ENCODE measurements around the gene PRR20G. TPM values are rescaled to one million over a fixed set of nuclear protein-coding genes. Genes with fewer than 3 reads are reported as not detected.

PRR20G gene
- polyA plus RNA-seq, 2 of the 4 experiments (the other 2 are of a cell fraction): not detected

DNA sequence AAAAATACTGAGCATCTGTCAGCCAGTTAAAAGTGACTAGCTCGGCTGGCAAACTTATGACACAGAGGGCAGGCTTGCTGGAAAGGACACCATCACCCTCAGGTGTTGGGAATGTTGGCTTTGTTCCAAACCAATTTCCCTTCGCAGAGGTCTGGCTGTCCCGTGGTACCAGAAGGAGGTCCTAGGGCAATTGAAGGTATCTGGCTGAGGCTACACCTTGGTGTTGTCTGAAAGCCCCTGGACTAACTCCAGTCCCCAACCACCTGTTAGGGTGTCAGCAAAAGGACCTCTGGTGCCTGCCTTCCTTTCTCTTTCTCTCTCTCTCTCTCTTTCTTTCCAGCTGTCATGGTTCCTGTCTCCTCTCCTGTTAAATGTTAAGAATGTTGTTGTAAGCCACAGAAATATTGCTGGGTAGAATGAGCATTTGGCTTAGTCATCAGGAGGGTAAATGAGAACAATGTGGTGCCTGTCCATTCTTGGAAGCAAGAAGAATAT lies 12.5 kb downstream of the PRR20G start:
- DNase-seq (ENCODE audit: low read depth in 1 of 2, low spot score in 1 of 2): no peak
- H3K4me1 ChIP-seq: no peaks in the 10 kb centered on the region
- H3K9me3 ChIP-seq: no peaks in the 10 kb centered on the region
- ChIA-PET CTCF (interaction anchor here (1.2 kb wide), 1 partner anchor 7 kb away, joined by 3 read pairs; no protein-coding TSS in a partner anchor), POLR2A (no interaction called here)
- no peak overlapping the region for H3K27ac ChIP-seq
- FAIRE-seq: no peak
- no peak overlapping the region for H3K4me3 ChIP-seq
- 6% methylated on average over 3 of the region's 3 CpGs for WGBS (ENCODE audit: missing lambda C conversion rate)
- no peak overlapping the region for H3K4me2 ChIP-seq
- TF ChIP-seq CEBPB (IDR thresholded peaks at IDR 0.05) (no peak), SMC3 (IDR thresholded peaks at IDR 0.05) (no peak), NPAS2 (CRISPR knock-in tag; IDR thresholded peaks at IDR 0.05; ENCODE audit: borderline replicate concordance) (no peak), RAD21 (conservative IDR thresholded peaks at IDR 0.05 in 1 of 2, IDR thresholded peaks at IDR 0.05 in 1 of 2) (no peak), ZFP36 (IDR thresholded peaks at IDR 0.05; ENCODE audit: borderline replicate concordance, partially characterized antibody) (no peak), HDAC2 (IDR thresholded peaks at IDR 0.05) (no peak), FOSL2 (IDR thresholded peaks at IDR 0.05) (no peak), FOSL2 (CRISPR knock-in tag; IDR thresholded peaks at IDR 0.05) (no peak), NR3C1 (IDR thresholded peaks at IDR 0.05) (no peak), MAFK (IDR thresholded peaks at IDR 0.05; ENCODE audit: partially characterized antibody) (no peak), POLR2AphosphoS2 (conservative IDR thresholded peaks at IDR 0.05; ENCODE audit: low read length) (no peak), EP300 (IDR thresholded peaks at IDR 0.05) (no peak)
- TF ChIP-seq, protein P1, sequence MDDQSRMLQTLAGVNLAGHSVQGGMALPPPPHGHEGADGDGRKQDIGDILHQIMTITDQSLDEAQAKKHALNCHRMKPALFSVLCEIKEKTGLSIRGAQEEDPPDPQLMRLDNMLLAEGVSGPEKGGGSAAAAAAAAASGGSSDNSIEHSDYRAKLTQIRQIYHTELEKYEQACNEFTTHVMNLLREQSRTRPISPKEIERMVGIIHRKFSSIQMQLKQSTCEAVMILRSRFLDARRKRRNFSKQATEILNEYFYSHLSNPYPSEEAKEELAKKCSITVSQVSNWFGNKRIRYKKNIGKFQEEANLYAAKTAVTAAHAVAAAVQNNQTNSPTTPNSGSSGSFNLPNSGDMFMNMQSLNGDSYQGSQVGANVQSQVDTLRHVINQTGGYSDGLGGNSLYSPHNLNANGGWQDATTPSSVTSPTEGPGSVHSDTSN (IDR thresholded peaks at IDR 0.05): no peak
- TF ChIP-seq, protein P2, sequence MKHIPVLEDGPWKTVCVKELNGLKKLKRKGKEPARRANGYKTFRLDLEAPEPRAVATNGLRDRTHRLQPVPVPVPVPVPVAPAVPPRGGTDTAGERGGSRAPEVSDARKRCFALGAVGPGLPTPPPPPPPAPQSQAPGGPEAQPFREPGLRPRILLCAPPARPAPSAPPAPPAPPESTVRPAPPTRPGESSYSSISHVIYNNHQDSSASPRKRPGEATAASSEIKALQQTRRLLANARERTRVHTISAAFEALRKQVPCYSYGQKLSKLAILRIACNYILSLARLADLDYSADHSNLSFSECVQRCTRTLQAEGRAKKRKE (CRISPR knock-in tag; IDR thresholded peaks at IDR 0.05; ENCODE audit: low read depth): no peak
- no peak for ATAC-seq

DNA sequence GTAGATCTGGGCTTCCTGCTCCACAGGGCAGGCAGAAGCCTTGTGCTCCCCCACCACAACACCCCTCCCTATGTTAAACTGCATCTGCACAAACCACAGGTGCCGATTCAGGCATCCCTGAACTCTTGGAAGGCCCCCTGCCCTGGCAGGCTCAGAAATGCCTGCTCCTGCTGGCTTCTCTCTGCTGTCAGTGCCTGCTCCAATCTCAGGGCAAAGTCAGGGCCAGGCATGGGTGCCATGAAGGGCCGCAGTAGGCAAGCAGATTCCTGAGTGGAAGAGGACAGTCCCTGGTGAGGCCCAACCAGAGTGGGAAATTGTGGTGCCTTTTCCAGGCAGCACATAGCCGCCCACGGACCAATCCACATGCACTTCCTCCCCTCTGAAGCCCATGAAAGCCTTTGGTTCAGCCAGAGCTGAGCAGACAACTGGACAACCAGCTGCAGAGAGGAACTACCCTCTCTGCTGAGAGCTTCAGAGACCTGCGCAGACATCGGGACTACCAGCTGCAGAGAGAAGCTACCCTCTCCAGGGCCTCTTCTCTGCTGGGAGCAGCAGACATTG lies 13.6 kb downstream of the PRR20G start:
- Histone ChIP-seq H3K27ac (no peak overlapping the region), H3K9me3 (no peaks in the 10 kb centered on the region), H3K4me1 (no peaks in the 10 kb centered on the region), H3K4me3 (no peak overlapping the region), H3K4me2 (no peak overlapping the region)
- FAIRE-seq (no peak), ATAC-seq (no peak), DNase-seq (ENCODE audit: low read depth in 1 of 2, low spot score in 1 of 2) (no peak)
- POLR2A ChIA-PET: no interaction called here
- 24% methylated on average over 3 of the region's 6 CpGs for whole genome bisulfite sequencing (ENCODE audit: missing lambda C conversion rate)
- CTCF ChIA-PET: interaction anchor here (1.2 kb wide), 1 partner anchor 8 kb away, joined by 3 read pairs; no protein-coding TSS in a partner anchor
- TF ChIP-seq EP300 (IDR thresholded peaks at IDR 0.05) (no peak), EHF (CRISPR knock-in tag; IDR thresholded peaks at IDR 0.05) (no peak), RAD21 (conservative IDR thresholded peaks at IDR 0.05 in 1 of 2, IDR thresholded peaks at IDR 0.05 in 1 of 2) (no peak), TP53 (CRISPR knock-in tag; IDR thresholded peaks at IDR 0.05) (no peak), HDAC2 (IDR thresholded peaks at IDR 0.05) (no peak), CBX2 (IDR thresholded peaks at IDR 0.05; ENCODE audit: borderline replicate concordance, low read depth) (no peak), HOXA7 (CRISPR knock-in tag; IDR thresholded peaks at IDR 0.05) (no peak), CHD4 (IDR thresholded peaks at IDR 0.05; ENCODE audit: borderline replicate concordance) (no peak), ZNF302 (CRISPR knock-in tag; IDR thresholded peaks at IDR 0.05) (no peak), MAFK (IDR thresholded peaks at IDR 0.05; ENCODE audit: partially characterized antibody) (no peak)
- TF ChIP-seq, protein P3, sequence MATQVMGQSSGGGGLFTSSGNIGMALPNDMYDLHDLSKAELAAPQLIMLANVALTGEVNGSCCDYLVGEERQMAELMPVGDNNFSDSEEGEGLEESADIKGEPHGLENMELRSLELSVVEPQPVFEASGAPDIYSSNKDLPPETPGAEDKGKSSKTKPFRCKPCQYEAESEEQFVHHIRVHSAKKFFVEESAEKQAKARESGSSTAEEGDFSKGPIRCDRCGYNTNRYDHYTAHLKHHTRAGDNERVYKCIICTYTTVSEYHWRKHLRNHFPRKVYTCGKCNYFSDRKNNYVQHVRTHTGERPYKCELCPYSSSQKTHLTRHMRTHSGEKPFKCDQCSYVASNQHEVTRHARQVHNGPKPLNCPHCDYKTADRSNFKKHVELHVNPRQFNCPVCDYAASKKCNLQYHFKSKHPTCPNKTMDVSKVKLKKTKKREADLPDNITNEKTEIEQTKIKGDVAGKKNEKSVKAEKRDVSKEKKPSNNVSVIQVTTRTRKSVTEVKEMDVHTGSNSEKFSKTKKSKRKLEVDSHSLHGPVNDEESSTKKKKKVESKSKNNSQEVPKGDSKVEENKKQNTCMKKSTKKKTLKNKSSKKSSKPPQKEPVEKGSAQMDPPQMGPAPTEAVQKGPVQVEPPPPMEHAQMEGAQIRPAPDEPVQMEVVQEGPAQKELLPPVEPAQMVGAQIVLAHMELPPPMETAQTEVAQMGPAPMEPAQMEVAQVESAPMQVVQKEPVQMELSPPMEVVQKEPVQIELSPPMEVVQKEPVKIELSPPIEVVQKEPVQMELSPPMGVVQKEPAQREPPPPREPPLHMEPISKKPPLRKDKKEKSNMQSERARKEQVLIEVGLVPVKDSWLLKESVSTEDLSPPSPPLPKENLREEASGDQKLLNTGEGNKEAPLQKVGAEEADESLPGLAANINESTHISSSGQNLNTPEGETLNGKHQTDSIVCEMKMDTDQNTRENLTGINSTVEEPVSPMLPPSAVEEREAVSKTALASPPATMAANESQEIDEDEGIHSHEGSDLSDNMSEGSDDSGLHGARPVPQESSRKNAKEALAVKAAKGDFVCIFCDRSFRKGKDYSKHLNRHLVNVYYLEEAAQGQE (IDR thresholded peaks at IDR 0.05): no peak
- TF ChIP-seq, protein P2 (CRISPR knock-in tag; IDR thresholded peaks at IDR 0.05; ENCODE audit: low read depth): no peak
- TF ChIP-seq, protein P4, sequence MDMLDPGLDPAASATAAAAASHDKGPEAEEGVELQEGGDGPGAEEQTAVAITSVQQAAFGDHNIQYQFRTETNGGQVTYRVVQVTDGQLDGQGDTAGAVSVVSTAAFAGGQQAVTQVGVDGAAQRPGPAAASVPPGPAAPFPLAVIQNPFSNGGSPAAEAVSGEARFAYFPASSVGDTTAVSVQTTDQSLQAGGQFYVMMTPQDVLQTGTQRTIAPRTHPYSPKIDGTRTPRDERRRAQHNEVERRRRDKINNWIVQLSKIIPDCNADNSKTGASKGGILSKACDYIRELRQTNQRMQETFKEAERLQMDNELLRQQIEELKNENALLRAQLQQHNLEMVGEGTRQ (IDR thresholded peaks at IDR 0.05): no peak
- TF ChIP-seq, protein P5, sequence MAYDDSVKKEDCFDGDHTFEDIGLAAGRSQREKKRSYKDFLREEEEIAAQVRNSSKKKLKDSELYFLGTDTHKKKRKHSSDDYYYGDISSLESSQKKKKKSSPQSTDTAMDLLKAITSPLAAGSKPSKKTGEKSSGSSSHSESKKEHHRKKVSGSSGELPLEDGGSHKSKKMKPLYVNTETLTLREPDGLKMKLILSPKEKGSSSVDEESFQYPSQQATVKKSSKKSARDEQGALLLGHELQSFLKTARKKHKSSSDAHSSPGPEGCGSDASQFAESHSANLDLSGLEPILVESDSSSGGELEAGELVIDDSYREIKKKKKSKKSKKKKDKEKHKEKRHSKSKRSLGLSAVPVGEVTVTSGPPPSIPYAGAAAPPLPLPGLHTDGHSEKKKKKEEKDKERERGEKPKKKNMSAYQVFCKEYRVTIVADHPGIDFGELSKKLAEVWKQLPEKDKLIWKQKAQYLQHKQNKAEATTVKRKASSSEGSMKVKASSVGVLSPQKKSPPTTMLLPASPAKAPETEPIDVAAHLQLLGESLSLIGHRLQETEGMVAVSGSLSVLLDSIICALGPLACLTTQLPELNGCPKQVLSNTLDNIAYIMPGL (CRISPR knock-in tag; IDR thresholded peaks at IDR 0.05; ENCODE audit: borderline replicate concordance): no peak
- TF ChIP-seq, protein P6, sequence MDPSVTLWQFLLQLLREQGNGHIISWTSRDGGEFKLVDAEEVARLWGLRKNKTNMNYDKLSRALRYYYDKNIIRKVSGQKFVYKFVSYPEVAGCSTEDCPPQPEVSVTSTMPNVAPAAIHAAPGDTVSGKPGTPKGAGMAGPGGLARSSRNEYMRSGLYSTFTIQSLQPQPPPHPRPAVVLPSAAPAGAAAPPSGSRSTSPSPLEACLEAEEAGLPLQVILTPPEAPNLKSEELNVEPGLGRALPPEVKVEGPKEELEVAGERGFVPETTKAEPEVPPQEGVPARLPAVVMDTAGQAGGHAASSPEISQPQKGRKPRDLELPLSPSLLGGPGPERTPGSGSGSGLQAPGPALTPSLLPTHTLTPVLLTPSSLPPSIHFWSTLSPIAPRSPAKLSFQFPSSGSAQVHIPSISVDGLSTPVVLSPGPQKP (IDR thresholded peaks at IDR 0.05; ENCODE audit: low read depth, low read length): no peak

All from A549 (cell line).